Transverse colon (tissue), 4 donors: Measurements from ENCODE around the gene SPRTN.

Experiments used
- POLR2A ChIP-seq: fragments of 450-650 bp; IDR thresholded peaks from one replicate; pipeline ENCODE4 v1.6.1; 2016; ENCODE audit warnings: antibody characterized with exemption, mild to moderate bottlenecking, moderate library complexity
- POLR2AphosphoS5 ChIP-seq, 3 donors: sonication (generic); formaldehyde crosslinking; IDR thresholded peaks; one replicate each; pipeline ENCODE4 v1.6.1; 2016; ENCODE audit warnings: antibody characterized with exemption in 3 of 3
- TF ChIP-seq, protein P1 (sequence below), 5 experiments: fragments of 200-600 bp in 3 of 5; fragments of 450-650 bp in 2 of 5; sonication (generic) in 3 of 5; IDR thresholded peaks; 1 replicate in 2 of 5; 2 replicates in 3 of 5; pipeline ENCODE4 v1.5.1; 2016 to 2017; ENCODE audit warnings: antibody characterized with exemption in 5 of 5, inconsistent platforms in 3 of 5, mild to moderate bottlenecking in 2 of 5, moderate library complexity in 1 of 5

DNA sequence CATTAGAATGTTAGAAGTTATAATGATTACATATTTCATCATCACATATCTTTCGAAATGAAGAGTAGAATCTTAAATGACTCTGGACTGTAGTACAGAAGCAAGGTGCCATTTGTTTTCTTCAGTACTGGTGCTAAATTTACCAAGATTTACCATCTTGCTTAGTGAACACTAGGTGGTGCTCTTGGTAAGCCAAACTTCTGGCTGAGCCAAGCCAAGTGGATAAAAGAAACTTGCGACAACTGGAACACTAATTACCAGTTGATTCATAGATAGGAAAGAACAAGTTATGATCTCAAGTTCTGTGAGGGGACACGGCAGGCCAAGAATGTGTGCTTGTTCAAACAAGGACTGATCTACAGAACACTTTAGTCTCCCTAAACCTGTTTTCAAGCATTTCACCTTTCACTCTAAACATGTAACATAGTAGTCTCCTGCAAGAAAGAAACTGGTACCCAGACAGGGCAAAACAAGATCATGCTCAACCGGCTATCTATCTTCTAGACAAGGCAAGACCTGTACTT is 19.8 kb downstream of the SPRTN start:
- TF ChIP-seq, protein P1, sequence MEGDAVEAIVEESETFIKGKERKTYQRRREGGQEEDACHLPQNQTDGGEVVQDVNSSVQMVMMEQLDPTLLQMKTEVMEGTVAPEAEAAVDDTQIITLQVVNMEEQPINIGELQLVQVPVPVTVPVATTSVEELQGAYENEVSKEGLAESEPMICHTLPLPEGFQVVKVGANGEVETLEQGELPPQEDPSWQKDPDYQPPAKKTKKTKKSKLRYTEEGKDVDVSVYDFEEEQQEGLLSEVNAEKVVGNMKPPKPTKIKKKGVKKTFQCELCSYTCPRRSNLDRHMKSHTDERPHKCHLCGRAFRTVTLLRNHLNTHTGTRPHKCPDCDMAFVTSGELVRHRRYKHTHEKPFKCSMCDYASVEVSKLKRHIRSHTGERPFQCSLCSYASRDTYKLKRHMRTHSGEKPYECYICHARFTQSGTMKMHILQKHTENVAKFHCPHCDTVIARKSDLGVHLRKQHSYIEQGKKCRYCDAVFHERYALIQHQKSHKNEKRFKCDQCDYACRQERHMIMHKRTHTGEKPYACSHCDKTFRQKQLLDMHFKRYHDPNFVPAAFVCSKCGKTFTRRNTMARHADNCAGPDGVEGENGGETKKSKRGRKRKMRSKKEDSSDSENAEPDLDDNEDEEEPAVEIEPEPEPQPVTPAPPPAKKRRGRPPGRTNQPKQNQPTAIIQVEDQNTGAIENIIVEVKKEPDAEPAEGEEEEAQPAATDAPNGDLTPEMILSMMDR (IDR thresholded peaks at IDR 0.05): peak; percentile 67 to 85 (median 75)
- TF ChIP-seq POLR2AphosphoS5 (IDR thresholded peaks at IDR 0.05) (peak in 1 of 3 donors; percentile 24), POLR2A (no peak)
